Epithelial cell of proximal tubule (primary cell): ENCODE data around the gene HHATL. TPM values are rescaled to one million over a fixed set of nuclear protein-coding genes. Genes with fewer than 3 reads are reported as not detected.

ENCODE experiments used
- DNase-seq: peaks from one replicate; pipeline ENCODE4 v3.0.0-alpha.2; 2011; ENCODE audit warnings: low read depth
- H3K4me3 ChIP-seq: 2 replicates; pipeline ENCODE4 v1.5.1; 2011; ENCODE audit warnings: low read depth, mild to moderate bottlenecking, low read length
- total RNA-seq: library from RNA; depleted of rRNA; stranded (reverse); fragments of >200 nt; gene quantifications from 2 replicates; pipeline ENCODE4 v1.2.3, GENCODE V29; 2015
- TF ChIP-seq, protein P1 (sequence below): conservative IDR thresholded peaks from 2 replicates; pipeline ENCODE4 v1.5.1; 2012; ENCODE audit warnings: low read depth, mild to moderate bottlenecking, low read length

Gene HHATL
- total RNA-seq, 1 donor from 2014 or later, result not detected

DNA sequence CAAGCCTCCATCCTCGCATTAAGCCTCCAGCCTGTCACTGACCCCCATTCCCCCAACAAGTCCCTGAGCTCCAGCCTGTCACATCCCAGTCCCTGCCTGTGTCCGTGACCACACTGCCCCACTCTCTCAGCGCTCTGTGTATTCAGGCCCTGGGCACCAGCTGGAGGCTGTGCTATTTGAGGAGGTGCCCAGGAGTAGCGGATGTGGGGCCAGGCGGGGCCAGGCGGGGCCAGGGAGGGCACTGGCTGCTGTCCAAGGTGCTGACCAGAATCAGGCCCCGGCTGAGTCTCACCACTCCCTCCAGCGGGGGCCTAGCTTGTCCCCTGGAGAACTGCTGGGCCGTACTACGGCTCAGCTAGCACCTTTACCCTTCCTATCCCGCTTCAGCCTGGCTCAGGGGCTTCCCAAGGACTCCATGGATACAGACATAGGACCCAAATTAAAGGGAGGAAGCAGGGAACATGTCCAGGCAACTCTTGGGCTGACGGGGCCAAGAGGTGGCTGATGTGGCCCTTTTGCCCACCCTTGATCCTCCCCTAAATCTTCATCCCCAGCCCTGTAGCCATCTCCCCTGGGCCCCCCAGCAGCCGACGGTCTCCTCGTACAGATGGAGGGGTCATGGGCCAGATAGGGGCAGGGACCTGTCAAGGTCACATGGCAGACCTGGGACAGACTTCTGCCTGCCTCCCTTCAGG is 1.1 kb downstream of the HHATL start:
- H3K4me3 ChIP-seq, result no peak overlapping the region
- TF ChIP-seq, protein P1, sequence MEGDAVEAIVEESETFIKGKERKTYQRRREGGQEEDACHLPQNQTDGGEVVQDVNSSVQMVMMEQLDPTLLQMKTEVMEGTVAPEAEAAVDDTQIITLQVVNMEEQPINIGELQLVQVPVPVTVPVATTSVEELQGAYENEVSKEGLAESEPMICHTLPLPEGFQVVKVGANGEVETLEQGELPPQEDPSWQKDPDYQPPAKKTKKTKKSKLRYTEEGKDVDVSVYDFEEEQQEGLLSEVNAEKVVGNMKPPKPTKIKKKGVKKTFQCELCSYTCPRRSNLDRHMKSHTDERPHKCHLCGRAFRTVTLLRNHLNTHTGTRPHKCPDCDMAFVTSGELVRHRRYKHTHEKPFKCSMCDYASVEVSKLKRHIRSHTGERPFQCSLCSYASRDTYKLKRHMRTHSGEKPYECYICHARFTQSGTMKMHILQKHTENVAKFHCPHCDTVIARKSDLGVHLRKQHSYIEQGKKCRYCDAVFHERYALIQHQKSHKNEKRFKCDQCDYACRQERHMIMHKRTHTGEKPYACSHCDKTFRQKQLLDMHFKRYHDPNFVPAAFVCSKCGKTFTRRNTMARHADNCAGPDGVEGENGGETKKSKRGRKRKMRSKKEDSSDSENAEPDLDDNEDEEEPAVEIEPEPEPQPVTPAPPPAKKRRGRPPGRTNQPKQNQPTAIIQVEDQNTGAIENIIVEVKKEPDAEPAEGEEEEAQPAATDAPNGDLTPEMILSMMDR, result peak; percentile 8
- no peak for DNase-seq

GRCh38 chr3:42700366-42701288 is 2.0 kb downstream of the HHATL start:
- DNase-seq, result no peak
- no peak overlapping the region for H3K4me3 ChIP-seq
- TF ChIP-seq, protein P1, result no peak

DNA sequence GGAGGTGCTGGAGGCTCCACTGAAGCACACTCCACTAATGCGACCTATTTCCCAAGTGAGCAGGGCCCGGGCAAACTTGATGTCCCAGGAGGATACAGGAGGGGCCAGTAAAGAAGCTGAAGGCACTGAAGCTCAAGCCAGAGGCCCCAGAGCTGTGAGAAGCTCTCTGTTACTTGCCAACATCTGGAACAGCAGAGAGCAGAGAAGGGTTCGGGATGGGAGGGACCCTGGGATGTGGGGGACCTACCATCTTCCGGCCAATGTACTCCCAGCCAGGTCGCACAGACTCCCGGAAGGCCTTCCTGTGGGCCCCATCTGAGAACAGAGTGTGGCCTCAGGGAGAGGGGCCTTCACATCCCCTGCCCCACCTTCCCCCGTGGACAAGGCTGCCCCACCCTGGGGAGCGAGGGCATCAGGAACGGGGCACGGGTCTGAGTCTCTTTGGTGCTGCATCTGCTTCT is 3.1 kb downstream of the HHATL start:
- DNase-seq, result no peak
- no peak overlapping the region for H3K4me3 ChIP-seq
- TF ChIP-seq, protein P1, result no peak

DNA sequence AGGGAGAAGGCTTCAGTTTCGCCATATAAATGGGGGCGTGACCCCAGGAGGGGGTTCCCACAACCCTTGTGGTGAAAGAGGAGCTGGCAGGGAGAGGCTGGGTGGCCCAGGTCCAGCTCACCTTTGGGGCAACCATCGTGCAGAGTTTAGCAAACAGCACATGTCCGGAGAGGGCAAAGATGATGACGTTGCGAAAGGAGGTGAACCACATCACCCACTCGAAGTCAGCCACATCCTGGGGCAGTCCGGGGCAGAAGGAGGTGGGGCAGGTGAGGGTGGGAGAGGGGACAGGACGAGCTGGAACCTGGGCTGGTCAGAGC is 3.7 kb downstream of the HHATL start:
- TF ChIP-seq, protein P1, result no peak

GRCh38 chr3:42698216-42698910 is 4.2 kb downstream of the HHATL start:
- H3K4me3 ChIP-seq, result no peak overlapping the region
- DNase-seq, result no peak
- TF ChIP-seq, protein P1, result no peak

More for the DNA sequence above, 3.7 kb downstream of the HHATL start:
- no peak for DNase-seq
- no peak overlapping the region for H3K4me3 ChIP-seq

DNA sequence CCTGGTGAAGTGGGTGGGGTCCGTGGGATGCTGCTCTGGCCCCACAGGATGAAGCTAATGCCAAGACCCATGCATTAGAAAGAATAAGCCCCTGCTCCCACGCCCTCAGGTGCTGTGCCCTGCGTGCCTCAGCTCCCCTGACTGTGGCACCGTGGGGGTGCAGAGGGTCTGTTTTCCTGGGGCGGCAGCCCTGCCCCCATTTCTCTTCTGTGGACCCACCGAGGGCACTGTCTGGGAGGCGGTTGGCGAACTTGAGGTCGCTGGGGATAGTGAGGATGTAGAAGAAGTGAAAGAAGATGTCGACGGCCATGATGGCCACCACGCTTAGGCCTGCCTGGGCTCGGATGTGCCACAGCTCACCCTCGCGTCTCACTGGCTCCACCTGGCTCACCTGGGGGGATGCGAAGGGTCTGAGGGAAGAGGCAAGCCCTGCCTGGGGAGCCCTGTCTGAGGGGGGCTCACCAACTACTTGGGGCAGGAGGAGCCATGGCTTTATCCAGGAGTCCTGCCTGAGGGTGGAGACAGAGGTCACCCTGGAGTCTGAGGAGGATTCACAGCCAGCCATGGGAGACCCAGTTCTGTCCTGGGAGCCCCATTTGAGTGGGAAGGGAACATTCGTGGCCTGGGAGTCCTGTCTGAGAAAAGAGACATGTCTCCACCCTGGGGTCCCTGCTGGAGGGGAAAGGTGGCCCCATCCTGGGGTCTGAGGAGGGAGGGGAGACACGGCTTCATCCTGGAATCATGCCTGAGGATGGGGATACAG is 5.1 kb downstream of the HHATL start:
- no peak for DNase-seq
- TF ChIP-seq, protein P1, result no peak
- H3K4me3 ChIP-seq, result no peak overlapping the region
